Right lobe of liver (tissue), 4 donors: ENCODE data around the gene ZNF311.

ENCODE experiments used
- POLR2A ChIP-seq: fragments of 450-650 bp; IDR thresholded peaks from one replicate; pipeline ENCODE4 v1.6.1; 2017; ENCODE audit warnings: antibody characterized with exemption, mild to moderate bottlenecking
- TF ChIP-seq, protein P1 (sequence below), 4 donors: fragments of 200-600 bp in 3 of 4; fragments of 450-650 bp in 1 of 4; IDR thresholded peaks; one replicate each; pipeline versions ENCODE4 v1.5.1 to v1.8.0; 2016 to 2022; ENCODE audit warnings: antibody characterized with exemption in 4 of 4, mild to moderate bottlenecking in 2 of 4
- donor health status: DM: no; HTN: no; CAD: no.
- donor health status: DM: no; HTN: no; CAD: no.
- donor health status: DM: no; HTN: yes; CAD: no.

GRCh38 chr6:28965706-28966105 lies 39.4 kb downstream of the ZNF311 start:
- no peak for TF ChIP-seq POLR2A
- TF ChIP-seq, protein P1, sequence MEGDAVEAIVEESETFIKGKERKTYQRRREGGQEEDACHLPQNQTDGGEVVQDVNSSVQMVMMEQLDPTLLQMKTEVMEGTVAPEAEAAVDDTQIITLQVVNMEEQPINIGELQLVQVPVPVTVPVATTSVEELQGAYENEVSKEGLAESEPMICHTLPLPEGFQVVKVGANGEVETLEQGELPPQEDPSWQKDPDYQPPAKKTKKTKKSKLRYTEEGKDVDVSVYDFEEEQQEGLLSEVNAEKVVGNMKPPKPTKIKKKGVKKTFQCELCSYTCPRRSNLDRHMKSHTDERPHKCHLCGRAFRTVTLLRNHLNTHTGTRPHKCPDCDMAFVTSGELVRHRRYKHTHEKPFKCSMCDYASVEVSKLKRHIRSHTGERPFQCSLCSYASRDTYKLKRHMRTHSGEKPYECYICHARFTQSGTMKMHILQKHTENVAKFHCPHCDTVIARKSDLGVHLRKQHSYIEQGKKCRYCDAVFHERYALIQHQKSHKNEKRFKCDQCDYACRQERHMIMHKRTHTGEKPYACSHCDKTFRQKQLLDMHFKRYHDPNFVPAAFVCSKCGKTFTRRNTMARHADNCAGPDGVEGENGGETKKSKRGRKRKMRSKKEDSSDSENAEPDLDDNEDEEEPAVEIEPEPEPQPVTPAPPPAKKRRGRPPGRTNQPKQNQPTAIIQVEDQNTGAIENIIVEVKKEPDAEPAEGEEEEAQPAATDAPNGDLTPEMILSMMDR (IDR thresholded peaks at IDR 0.05): no peak
